Progenitor cell of endocrine pancreas (in vitro differentiated cells): ENCODE results near the gene AGO3. TPM values are rescaled to one million over a fixed set of nuclear protein-coding genes. Genes with fewer than 3 reads are reported as not detected.

Source experiments
- DNase-seq: peaks from one replicate; pipeline ENCODE4 v3.0.0; 2021; ENCODE audit warnings: low spot score; ENCODE audit not compliant: unreplicated experiment
- H3K27ac Mint-ChIP-seq: 2 replicates; pipeline ENCODE4 v1.8.0; 2021; ENCODE audit warnings: mild to moderate bottlenecking, moderate library complexity, mixed read lengths
- H3K27me3 Mint-ChIP-seq: 2 replicates; pipeline ENCODE4 v1.8.0; 2021; ENCODE audit warnings: mixed read lengths
- H3K36me3 Mint-ChIP-seq: 2 replicates; pipeline ENCODE4 v1.8.0; 2022; ENCODE audit warnings: mixed read lengths; ENCODE audit not compliant: insufficient read depth
- H3K4me1 Mint-ChIP-seq: 2 replicates; pipeline ENCODE4 v1.8.0; 2021; ENCODE audit warnings: low read depth, mixed read lengths
- H3K4me3 Mint-ChIP-seq: 2 replicates; pipeline ENCODE4 v1.8.0; 2021; ENCODE audit warnings: low read depth, mild to moderate bottlenecking, moderate library complexity, mixed read lengths
- H3K9me3 Mint-ChIP-seq: 2 replicates; pipeline ENCODE4 v1.8.0; 2021; ENCODE audit warnings: low read depth, mixed read lengths
- total RNA-seq: library from RNA; stranded (reverse); gene quantifications from 2 replicates; pipeline ENCODE4 v1.2.1, GENCODE V29; 2021
- TF ChIP-seq, protein P1 (sequence below): fragments of 200-600 bp; sonication (generic); IDR thresholded peaks from one replicate; pipeline ENCODE4 v1.5.0; 2021; ENCODE audit warnings: antibody characterized with exemption, mild to moderate bottlenecking; ENCODE audit not compliant: unreplicated experiment

AGO3 gene
- total RNA-seq, 1 donor from 2014 or later: 40.8 TPM

DNA sequence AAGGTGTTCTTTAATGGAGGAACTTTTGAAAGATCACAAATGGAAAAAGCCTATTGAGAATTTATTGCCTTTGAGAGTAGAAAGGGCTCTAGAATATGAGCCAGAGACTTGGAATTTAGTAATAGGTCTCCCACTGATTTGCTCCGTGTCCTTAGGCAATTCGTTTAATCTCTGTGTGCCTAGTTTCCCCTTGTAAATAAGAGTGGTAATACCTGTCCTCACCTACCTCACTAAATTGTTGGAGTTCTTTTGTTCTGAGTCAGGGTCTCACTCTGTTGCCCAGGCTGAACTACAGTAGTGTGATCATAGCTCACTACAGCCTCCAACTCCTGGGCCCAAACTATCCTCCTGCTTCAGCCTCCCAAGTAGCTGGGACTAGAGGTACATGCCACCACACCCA, 138.0 kb downstream of the AGO3 start:
- no peaks in the 10 kb centered on the region for H3K4me1 Mint-ChIP-seq
- TF ChIP-seq, protein P1, sequence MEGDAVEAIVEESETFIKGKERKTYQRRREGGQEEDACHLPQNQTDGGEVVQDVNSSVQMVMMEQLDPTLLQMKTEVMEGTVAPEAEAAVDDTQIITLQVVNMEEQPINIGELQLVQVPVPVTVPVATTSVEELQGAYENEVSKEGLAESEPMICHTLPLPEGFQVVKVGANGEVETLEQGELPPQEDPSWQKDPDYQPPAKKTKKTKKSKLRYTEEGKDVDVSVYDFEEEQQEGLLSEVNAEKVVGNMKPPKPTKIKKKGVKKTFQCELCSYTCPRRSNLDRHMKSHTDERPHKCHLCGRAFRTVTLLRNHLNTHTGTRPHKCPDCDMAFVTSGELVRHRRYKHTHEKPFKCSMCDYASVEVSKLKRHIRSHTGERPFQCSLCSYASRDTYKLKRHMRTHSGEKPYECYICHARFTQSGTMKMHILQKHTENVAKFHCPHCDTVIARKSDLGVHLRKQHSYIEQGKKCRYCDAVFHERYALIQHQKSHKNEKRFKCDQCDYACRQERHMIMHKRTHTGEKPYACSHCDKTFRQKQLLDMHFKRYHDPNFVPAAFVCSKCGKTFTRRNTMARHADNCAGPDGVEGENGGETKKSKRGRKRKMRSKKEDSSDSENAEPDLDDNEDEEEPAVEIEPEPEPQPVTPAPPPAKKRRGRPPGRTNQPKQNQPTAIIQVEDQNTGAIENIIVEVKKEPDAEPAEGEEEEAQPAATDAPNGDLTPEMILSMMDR: no peak
- no peak overlapping the region for H3K4me3 Mint-ChIP-seq
- H3K27me3 Mint-ChIP-seq: no peaks in the 10 kb centered on the region
- no peak for DNase-seq
- no peaks in the 10 kb centered on the region for H3K9me3 Mint-ChIP-seq
- H3K36me3 Mint-ChIP-seq: no peaks in the 10 kb centered on the region
- H3K27ac Mint-ChIP-seq: no peak overlapping the region

DNA sequence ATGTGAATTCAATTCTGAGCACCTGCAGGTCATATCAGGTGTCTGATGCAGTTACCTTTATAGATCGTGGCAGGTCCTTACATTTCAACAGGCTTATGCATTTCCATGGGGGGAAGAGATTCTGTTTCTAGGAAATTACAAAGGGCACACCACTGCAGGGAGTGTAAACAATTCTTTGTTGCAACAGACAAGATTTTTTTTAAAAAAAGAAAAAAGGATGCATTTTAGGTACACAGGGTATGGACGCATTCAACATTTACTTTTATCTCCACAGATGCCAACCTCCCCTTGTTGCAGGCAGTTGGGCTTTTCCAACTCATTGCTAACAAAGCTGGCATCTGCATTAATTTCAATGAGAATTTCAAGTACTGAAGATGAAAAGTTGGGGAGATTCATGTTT, 139.4 kb downstream of the AGO3 start:
- H3K9me3 Mint-ChIP-seq: no peaks in the 10 kb centered on the region
- no peak overlapping the region for H3K4me3 Mint-ChIP-seq
- H3K27ac Mint-ChIP-seq: no peak overlapping the region
- H3K36me3 Mint-ChIP-seq: no peaks in the 10 kb centered on the region
- TF ChIP-seq, protein P1: no peak
- no peaks in the 10 kb centered on the region for H3K4me1 Mint-ChIP-seq
- DNase-seq: no peak
- H3K27me3 Mint-ChIP-seq: no peaks in the 10 kb centered on the region

DNA sequence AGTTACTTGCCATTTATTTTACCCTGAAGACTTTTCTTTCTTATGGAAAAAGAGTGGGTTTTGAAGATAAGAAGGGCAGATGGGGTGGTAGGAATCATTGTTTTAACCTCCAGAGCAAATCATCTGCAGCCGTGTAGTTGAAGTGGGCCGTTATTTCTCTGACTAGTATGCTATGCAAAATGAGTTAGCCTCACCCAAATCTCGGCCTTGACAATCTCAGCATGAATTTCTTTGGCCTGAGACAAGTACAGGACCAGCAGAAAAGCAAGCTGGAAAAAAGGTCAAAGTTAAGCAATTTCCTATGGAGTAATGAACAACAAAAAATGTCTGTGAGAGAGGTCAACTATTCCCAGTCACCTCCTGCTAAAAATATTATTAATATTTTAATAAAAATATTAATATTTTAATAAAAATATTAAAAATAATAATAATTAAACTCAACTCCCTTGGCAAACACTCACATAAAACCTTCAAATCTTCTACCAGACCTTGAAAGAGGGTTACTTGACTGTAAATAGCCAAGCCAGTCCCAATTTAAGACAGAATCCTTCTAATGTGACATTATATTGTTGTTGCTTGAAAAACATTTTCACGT, 146.2 kb downstream of the AGO3 start:
- Mint-ChIP-seq H3K27ac (no peak overlapping the region), H3K4me1 (no peaks in the 10 kb centered on the region), H3K9me3 (no peaks in the 10 kb centered on the region), H3K4me3 (no peak overlapping the region), H3K36me3 (no peaks in the 10 kb centered on the region), H3K27me3 (no peaks in the 10 kb centered on the region)
- TF ChIP-seq, protein P1: no peak
- DNase-seq: no peak

DNA sequence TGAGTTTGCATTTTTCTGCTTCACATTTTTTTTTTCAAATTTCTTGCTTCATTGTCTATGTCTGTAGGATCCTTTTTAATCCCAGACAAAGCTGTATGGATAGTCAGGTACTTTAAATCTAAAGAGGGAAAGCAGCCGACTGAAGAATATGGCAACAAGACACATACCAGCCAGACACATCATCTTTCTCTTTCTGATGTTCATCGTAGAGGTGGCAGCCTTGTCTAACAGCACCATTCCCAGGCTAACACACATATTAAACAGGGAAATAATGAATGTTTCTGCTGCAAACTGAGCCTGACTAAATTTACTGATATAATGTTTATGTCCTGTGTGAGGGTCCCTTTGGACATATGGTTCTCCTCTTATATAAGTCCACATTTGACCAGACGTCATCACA, 149.3 kb downstream of the AGO3 start:
- H3K9me3 Mint-ChIP-seq: no peaks in the 10 kb centered on the region
- H3K27ac Mint-ChIP-seq: no peak overlapping the region
- no peaks in the 10 kb centered on the region for H3K36me3 Mint-ChIP-seq

DNA sequence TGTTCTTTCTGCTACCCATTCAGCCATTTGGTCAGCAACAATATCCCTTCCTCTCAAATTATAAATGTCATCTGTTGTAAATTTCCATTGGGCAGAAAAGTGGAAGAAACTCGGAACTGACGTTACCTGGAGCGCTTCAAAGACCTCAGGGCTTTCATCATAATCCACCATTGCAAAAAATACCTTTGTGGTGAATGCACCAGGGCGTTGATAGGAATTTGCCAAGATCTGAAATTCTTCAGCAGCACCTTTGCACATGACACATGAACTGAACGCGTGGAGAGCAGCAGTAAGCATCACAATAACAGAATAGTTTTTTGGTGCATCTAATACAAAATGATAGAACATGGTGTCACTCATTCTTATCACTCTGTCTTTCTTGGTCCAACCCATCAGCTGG, 149.9 kb downstream of the AGO3 start:
- Mint-ChIP-seq H3K27me3 (no peaks in the 10 kb centered on the region), H3K4me3 (no peak overlapping the region), H3K4me1 (peaks cover 6% of the 10 kb centered on the region), H3K9me3 (no peaks in the 10 kb centered on the region), H3K27ac (no peak overlapping the region), H3K36me3 (no peaks in the 10 kb centered on the region)
- TF ChIP-seq, protein P1: no peak
- DNase-seq: no peak

More for the DNA sequence above, 149.3 kb downstream of the AGO3 start:
- no peak for DNase-seq
- no peak overlapping the region for H3K4me3 Mint-ChIP-seq
- H3K4me1 Mint-ChIP-seq: peaks cover 6% of the 10 kb centered on the region
- TF ChIP-seq, protein P1: no peak
- H3K27me3 Mint-ChIP-seq: no peaks in the 10 kb centered on the region
